ENCODE results near the gene BCKDHA. TPM values are rescaled to one million over a fixed set of nuclear protein-coding genes. Genes with fewer than 3 reads are reported as not detected.

Gene BCKDHA
- total and polyA plus RNA-seq, 4 donors: 19.7 to 54.5 (median 39.0) TPM

- peak overlapping the region in 1 of 2 donors; percentile 76 for H3K27ac ChIP-seq (ENCODE audit: low read depth in 1 of 2, low read length in 1 of 2)
- ATAC-seq (ENCODE audit: insufficient read depth, low FRiP score): no peak
- WGBS, 2 donors: 87 to 90% methylated on average over 9 of the region's 9 CpGs
- H3K9ac ChIP-seq (ENCODE audit: insufficient read depth in 1 of 2, low read length in 2 of 2): no peak overlapping the region
- H3K4me3 ChIP-seq: no peak overlapping the region
- no peak for TF ChIP-seq CTCF (IDR thresholded peaks at IDR 0.05; ENCODE audit: control extremely low read depth, extremely low read depth)
- H3K4me1 ChIP-seq (ENCODE audit: control insufficient read depth in 5 of 5, insufficient read depth in 5 of 5, low read length in 5 of 5): peaks cover 0 to 9% (median 4%) of the 10 kb centered on the region in 5 donors
- H3K9me3 ChIP-seq (ENCODE audit: control insufficient read depth in 4 of 4, insufficient read depth in 3 of 4, low read length in 3 of 4): no peaks in the 10 kb centered on the region
- H3K27me3 ChIP-seq (ENCODE audit: control insufficient read depth in 3 of 3, insufficient read depth in 3 of 3, low read length in 2 of 3): no peaks in the 10 kb centered on the region
- peaks cover 3 to 33% (median 28%) of the 10 kb centered on the region in 4 donors for H3K36me3 ChIP-seq (ENCODE audit: control insufficient read depth in 4 of 4, insufficient read depth in 4 of 4, low read length in 4 of 4)
- DNase-seq: no peak
Measured at GRCh38 chr19:41414461-41414860, 16.8 kb downstream of the BCKDHA start.

GRCh38 chr19:41415154-41415571 lies 17.5 kb downstream of the BCKDHA start:
- Histone ChIP-seq H3K9ac (ENCODE audit: insufficient read depth in 1 of 2, low read length in 2 of 2) (no peak overlapping the region), H3K4me1 (ENCODE audit: control insufficient read depth in 5 of 5, insufficient read depth in 5 of 5, low read length in 5 of 5) (peaks cover 0 to 9% (median 0%) of the 10 kb centered on the region in 5 donors), H3K27ac (ENCODE audit: low read depth in 1 of 2, low read length in 1 of 2) (peak overlapping the region in 1 of 2 donors; percentile 76), H3K9me3 (ENCODE audit: control insufficient read depth in 4 of 4, insufficient read depth in 3 of 4, low read length in 3 of 4) (no peaks in the 10 kb centered on the region), H3K27me3 (ENCODE audit: control insufficient read depth in 3 of 3, insufficient read depth in 3 of 3, low read length in 2 of 3) (no peaks in the 10 kb centered on the region), H3K36me3 (ENCODE audit: control insufficient read depth in 4 of 4, insufficient read depth in 4 of 4, low read length in 4 of 4) (peaks cover 8 to 35% (median 31%) of the 10 kb centered on the region in 4 donors), H3K4me3 (no peak overlapping the region)
- ATAC-seq (ENCODE audit: insufficient read depth, low FRiP score): peak; percentile 31
- no peak for TF ChIP-seq CTCF (IDR thresholded peaks at IDR 0.05; ENCODE audit: control extremely low read depth, extremely low read depth)
- no peak for DNase-seq
- WGBS, 2 donors: 76 to 96% methylated on average over 9 of the region's 9 CpGs

- H3K27ac ChIP-seq (ENCODE audit: low read depth in 1 of 2, low read length in 1 of 2): peak overlapping the region in 1 of 2 donors; percentile 51
- ATAC-seq (ENCODE audit: insufficient read depth, low FRiP score): peak; percentile 68
- no peaks in the 10 kb centered on the region for H3K9me3 ChIP-seq (ENCODE audit: control insufficient read depth in 4 of 4, insufficient read depth in 3 of 4, low read length in 3 of 4)
- H3K4me3 ChIP-seq: no peak overlapping the region
- peaks cover 0 to 7% (median 0%) of the 10 kb centered on the region in 5 donors for H3K4me1 ChIP-seq (ENCODE audit: control insufficient read depth in 5 of 5, insufficient read depth in 5 of 5, low read length in 5 of 5)
- H3K27me3 ChIP-seq (ENCODE audit: control insufficient read depth in 3 of 3, insufficient read depth in 3 of 3, low read length in 2 of 3): no peaks in the 10 kb centered on the region
- DNase-seq: no peak
- WGBS, 2 donors: 64 to 70% methylated on average over 12 of the region's 12 CpGs
- no peak overlapping the region for H3K9ac ChIP-seq (ENCODE audit: insufficient read depth in 1 of 2, low read length in 2 of 2)
- TF ChIP-seq CTCF (IDR thresholded peaks at IDR 0.05; ENCODE audit: control extremely low read depth, extremely low read depth): no peak
- H3K36me3 ChIP-seq (ENCODE audit: control insufficient read depth in 4 of 4, insufficient read depth in 4 of 4, low read length in 4 of 4): peaks cover 8 to 37% (median 34%) of the 10 kb centered on the region in 4 donors
Measured at GRCh38 chr19:41416194-41416674, 18.6 kb downstream of the BCKDHA start.
